HL-60 (cell line): Measurements from ENCODE around the gene SLC25A1.

Source experiments
- GABPA ChIP-seq: IDR thresholded peaks from 2 replicates; pipeline ENCODE4 v1.6.1; 2012; ENCODE audit warnings: low read depth
- POLR2AphosphoS5 ChIP-seq: IDR thresholded peaks from 2 replicates; pipeline ENCODE4 v1.6.1; 2012; ENCODE audit warnings: low read depth
- TF ChIP-seq, protein P1 (sequence below): IDR thresholded peaks from one replicate; pipeline ENCODE4 v1.5.1; 2011; ENCODE audit warnings: low read length, control low read depth, inconsistent platforms; ENCODE audit not compliant: insufficient read depth

DNA sequence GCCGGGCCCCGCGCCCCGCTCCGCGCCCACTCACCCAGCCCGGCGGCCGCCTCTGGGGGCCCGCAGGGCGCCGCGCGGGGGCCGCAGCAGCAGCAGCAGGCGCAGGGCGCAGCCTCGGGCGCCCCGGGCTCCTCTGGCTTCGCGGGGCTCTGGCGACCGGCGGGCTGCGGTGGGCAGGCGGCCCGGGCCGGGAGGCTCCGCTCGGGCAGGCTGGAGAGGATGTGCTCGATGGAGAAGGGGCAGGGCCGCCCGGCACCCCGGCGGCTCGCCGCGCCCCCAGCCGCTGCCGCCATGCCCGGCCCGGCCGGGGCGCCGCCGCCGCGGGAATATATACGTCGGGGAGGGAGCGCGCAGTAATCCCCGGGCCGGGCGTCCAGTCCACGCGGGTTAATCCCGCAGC, 28.5 kb downstream of the SLC25A1 start, which contains the start of gene GSC2:
- TF ChIP-seq, protein P1, sequence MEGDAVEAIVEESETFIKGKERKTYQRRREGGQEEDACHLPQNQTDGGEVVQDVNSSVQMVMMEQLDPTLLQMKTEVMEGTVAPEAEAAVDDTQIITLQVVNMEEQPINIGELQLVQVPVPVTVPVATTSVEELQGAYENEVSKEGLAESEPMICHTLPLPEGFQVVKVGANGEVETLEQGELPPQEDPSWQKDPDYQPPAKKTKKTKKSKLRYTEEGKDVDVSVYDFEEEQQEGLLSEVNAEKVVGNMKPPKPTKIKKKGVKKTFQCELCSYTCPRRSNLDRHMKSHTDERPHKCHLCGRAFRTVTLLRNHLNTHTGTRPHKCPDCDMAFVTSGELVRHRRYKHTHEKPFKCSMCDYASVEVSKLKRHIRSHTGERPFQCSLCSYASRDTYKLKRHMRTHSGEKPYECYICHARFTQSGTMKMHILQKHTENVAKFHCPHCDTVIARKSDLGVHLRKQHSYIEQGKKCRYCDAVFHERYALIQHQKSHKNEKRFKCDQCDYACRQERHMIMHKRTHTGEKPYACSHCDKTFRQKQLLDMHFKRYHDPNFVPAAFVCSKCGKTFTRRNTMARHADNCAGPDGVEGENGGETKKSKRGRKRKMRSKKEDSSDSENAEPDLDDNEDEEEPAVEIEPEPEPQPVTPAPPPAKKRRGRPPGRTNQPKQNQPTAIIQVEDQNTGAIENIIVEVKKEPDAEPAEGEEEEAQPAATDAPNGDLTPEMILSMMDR, result no peak
- no peak for TF ChIP-seq GABPA
- TF ChIP-seq POLR2AphosphoS5, result no peak
